Brain microvascular endothelial cell (primary cell): ENCODE data around the gene SH3TC2.

Source experiments
- DNase-seq: peaks from one replicate; pipeline ENCODE4 v3.0.0-alpha.2; 2020
- H3K27ac ChIP-seq: fragments of 250-450 bp; sonication (Bioruptor Pico); 2 replicates; pipeline ENCODE4 v1.5.1; 2020; ENCODE audit warnings: mild to moderate bottlenecking, moderate library complexity
- H3K27me3 ChIP-seq: fragments of 250-450 bp; sonication (Bioruptor Pico); replicated peaks from 2 replicates; pipeline ENCODE4 v1.5.1; 2020; ENCODE audit warnings: mild to moderate bottlenecking
- H3K36me3 ChIP-seq: fragments of 250-450 bp; sonication (Bioruptor Pico); replicated peaks from 2 replicates; pipeline ENCODE4 v1.5.1; 2020; ENCODE audit warnings: mild to moderate bottlenecking
- H3K4me3 ChIP-seq: 2 replicates; pipeline ENCODE4 v1.5.1; 2011; ENCODE audit warnings: low read depth, mild to moderate bottlenecking, control low read depth, low read length, moderate library complexity
- in situ Hi-C: cut with HindIII; loops from 2 replicates; pipeline ENCODE4 v1.10.0; 2017; ENCODE audit warnings: low sequenced_read_pairs, low pct_ligation_motif_present
- TF ChIP-seq, protein P1 (sequence below): IDR thresholded peaks from 2 replicates; pipeline ENCODE4 v1.5.1; 2011; ENCODE audit warnings: low read depth, mild to moderate bottlenecking, moderate library complexity, low read length, control low read depth, inconsistent platforms; ENCODE audit errors: missing control alignments

SH3TC2 gene

GRCh38 chr5:149018909-149019443 is 43.9 kb downstream of the SH3TC2 start:
- DNase-seq = no peak
- Histone ChIP-seq H3K4me3 (no peak overlapping the region), H3K27me3 (no peaks in the 10 kb centered on the region), H3K27ac (no peak overlapping the region), H3K36me3 (no peaks in the 10 kb centered on the region)
- TF ChIP-seq, protein P1, sequence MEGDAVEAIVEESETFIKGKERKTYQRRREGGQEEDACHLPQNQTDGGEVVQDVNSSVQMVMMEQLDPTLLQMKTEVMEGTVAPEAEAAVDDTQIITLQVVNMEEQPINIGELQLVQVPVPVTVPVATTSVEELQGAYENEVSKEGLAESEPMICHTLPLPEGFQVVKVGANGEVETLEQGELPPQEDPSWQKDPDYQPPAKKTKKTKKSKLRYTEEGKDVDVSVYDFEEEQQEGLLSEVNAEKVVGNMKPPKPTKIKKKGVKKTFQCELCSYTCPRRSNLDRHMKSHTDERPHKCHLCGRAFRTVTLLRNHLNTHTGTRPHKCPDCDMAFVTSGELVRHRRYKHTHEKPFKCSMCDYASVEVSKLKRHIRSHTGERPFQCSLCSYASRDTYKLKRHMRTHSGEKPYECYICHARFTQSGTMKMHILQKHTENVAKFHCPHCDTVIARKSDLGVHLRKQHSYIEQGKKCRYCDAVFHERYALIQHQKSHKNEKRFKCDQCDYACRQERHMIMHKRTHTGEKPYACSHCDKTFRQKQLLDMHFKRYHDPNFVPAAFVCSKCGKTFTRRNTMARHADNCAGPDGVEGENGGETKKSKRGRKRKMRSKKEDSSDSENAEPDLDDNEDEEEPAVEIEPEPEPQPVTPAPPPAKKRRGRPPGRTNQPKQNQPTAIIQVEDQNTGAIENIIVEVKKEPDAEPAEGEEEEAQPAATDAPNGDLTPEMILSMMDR = no peak
- in situ Hi-C loops = no loop called here

- in situ Hi-C loops = no loop called here
- Histone ChIP-seq H3K27me3 (no peaks in the 10 kb centered on the region), H3K36me3 (no peaks in the 10 kb centered on the region), H3K4me3 (no peak overlapping the region), H3K27ac (no peak overlapping the region)
- no peak for DNase-seq
- TF ChIP-seq, protein P1 = no peak
Measured at GRCh38 chr5:149017636-149018035, 45.2 kb downstream of the SH3TC2 start.

DNA sequence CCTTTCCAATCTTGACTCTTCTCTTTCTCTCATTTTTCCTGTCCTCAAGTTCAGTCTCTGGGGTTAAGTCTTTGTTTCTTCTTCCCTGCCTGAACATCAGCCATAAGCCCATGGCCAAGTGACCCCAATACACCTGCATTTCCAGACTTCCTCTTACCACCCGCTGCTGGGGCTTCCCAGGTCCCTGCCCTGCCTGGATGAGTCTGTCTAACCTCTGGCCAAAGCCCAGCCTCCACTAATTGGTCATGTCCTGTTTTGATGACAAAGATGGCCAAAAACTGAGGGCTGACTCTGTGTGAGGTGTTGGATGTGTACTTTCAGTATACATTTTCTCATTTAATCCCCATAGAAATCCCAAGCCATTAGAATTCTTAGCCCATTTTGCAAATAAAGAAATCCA is 47.3 kb downstream of the SH3TC2 start:
- in situ Hi-C loops = no loop called here
- no peak overlapping the region for H3K4me3 ChIP-seq
- no peak overlapping the region for H3K27ac ChIP-seq
- TF ChIP-seq, protein P1 = no peak
- no peak for DNase-seq
- H3K27me3 ChIP-seq = no peaks in the 10 kb centered on the region
- H3K36me3 ChIP-seq = no peaks in the 10 kb centered on the region

DNA sequence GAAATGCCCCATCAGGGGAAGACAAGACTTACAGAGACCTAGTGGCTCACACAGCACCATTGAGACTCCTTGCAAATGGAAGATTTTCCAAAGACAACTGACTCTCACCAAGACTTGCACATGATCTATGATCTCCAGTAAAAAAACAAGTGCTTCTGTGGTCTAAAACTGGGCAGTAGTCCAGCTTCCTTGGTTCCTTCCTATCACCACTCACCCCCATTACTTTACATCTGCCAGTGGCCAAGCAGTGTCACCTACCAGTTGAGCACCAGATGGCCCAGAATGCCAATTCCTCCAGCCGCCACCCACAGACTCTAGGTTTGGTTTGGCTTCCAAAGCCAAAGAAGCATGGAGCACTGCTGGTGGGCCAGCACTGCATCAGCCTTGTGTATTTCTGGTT is 47.7 kb downstream of the SH3TC2 start:
- TF ChIP-seq, protein P1 = no peak
- Histone ChIP-seq H3K27ac (no peak overlapping the region), H3K27me3 (no peaks in the 10 kb centered on the region), H3K36me3 (no peaks in the 10 kb centered on the region), H3K4me3 (no peak overlapping the region)
- DNase-seq = no peak
- in situ Hi-C loops = no loop called here

GRCh38 chr5:149014571-149015031 is 48.3 kb downstream of the SH3TC2 start:
- TF ChIP-seq, protein P1 = no peak
- Histone ChIP-seq H3K36me3 (no peaks in the 10 kb centered on the region), H3K4me3 (no peak overlapping the region), H3K27ac (no peak overlapping the region), H3K27me3 (no peaks in the 10 kb centered on the region)
- no peak for DNase-seq
- in situ Hi-C loops = no loop called here

- Histone ChIP-seq H3K27ac (no peak overlapping the region), H3K27me3 (no peaks in the 10 kb centered on the region), H3K36me3 (no peaks in the 10 kb centered on the region), H3K4me3 (no peak overlapping the region)
- no peak for DNase-seq
- TF ChIP-seq, protein P1 = no peak
- in situ Hi-C loops = no loop called here
Measured at GRCh38 chr5:149013796-149014195, 49.1 kb downstream of the SH3TC2 start.
